Panc1 (cell line): ENCODE results near the gene ZSWIM7. TPM values are rescaled to one million over a fixed set of nuclear protein-coding genes. Genes with fewer than 3 reads are reported as not detected.

Experiments
- ATAC-seq: fragments of 200-7000 bp; cut with Tn5 transposase; 2 replicates; pipeline ENCODE4 v1.9.1; 2020; ENCODE audit warnings: mild to moderate bottlenecking, moderate library complexity
- BruUV-seq: library from RNA; stranded (reverse); fragments of 400-500 nt; replicated peaks from 2 replicates; lab custom pipeline; 2021; lab: Mats Ljungman, UMichigan
- CTCF ChIA-PET: fragments of 300-600 bp; sonication (Branson Sonifier 250); formaldehyde crosslinking; loops from one replicate; lab custom pipeline; 2022; ENCODE audit warnings: antibody characterized with exemption; lab: Charles Lee
- POLR2A ChIA-PET: fragments of 300-600 bp; sonication (Branson Sonifier 250); formaldehyde crosslinking; loops from one replicate; lab custom pipeline; 2022; ENCODE audit warnings: antibody characterized with exemption; lab: Charles Lee
- DNase-seq: peaks from one replicate; pipeline ENCODE4 v3.0.0-alpha.2; 2010; ENCODE audit warnings: low read depth, low spot score
- H3K27ac ChIP-seq: 2 replicates; pipeline ENCODE4 v1.5.1; 2011; ENCODE audit warnings: mild to moderate bottlenecking, low read length, inconsistent platforms
- H3K27me3 ChIP-seq: fragments of 200-500 bp; sonication (Bioruptor generic); 2 replicates; pipeline ENCODE4 v1.6.0; 2014; ENCODE audit warnings: low read length, inconsistent platforms; ENCODE audit not compliant: control insufficient read depth, insufficient read depth
- H3K36me3 ChIP-seq: fragments of 200-500 bp; sonication (Bioruptor generic); 2 replicates; pipeline ENCODE4 v1.5.1; 2014; ENCODE audit warnings: inconsistent platforms, mild to moderate bottlenecking, low read length, moderate library complexity; ENCODE audit not compliant: control insufficient read depth, insufficient read depth
- H3K4me1 ChIP-seq: 2 replicates; pipeline ENCODE4 v1.5.1; 2011; ENCODE audit warnings: inconsistent platforms, mild to moderate bottlenecking, low read length, moderate library complexity; ENCODE audit not compliant: control insufficient read depth, insufficient read depth
- H3K4me3 ChIP-seq, 2 experiments: 2 replicates each; pipeline ENCODE4 v1.5.1; 2011 to 2012; ENCODE audit warnings: low read depth in 2 of 2, low read length in 2 of 2, mild to moderate bottlenecking in 2 of 2, inconsistent platforms in 1 of 2, moderate library complexity in 1 of 2
- H3K9me3 ChIP-seq: fragments of 200-500 bp; sonication (Bioruptor generic); 2 replicates; pipeline ENCODE4 v1.5.1; 2014; ENCODE audit warnings: low read depth, mild to moderate bottlenecking, inconsistent platforms, low read length, moderate library complexity; ENCODE audit not compliant: control insufficient read depth, insufficient read depth
- POLR2AphosphoS5 ChIP-seq: IDR thresholded peaks from 2 replicates; pipeline ENCODE4 v1.6.1; 2012; ENCODE audit warnings: mild to moderate bottlenecking, low read depth, low read length, moderate library complexity
- SIN3A ChIP-seq: IDR thresholded peaks from 2 replicates; pipeline ENCODE4 v1.6.1; 2012; ENCODE audit warnings: low read depth, mild to moderate bottlenecking, low read length, moderate library complexity, borderline replicate concordance; ENCODE audit not compliant: insufficient read depth
- TCF7L2 ChIP-seq: IDR thresholded peaks from 2 replicates; pipeline ENCODE4 v1.6.1; 2011; ENCODE audit warnings: mild to moderate bottlenecking, low read depth, low read length, inconsistent platforms
- in situ Hi-C: cut with HindIII; loops from 2 replicates; pipeline ENCODE4 v1.10.0; 2016; ENCODE audit warnings: low sequenced_read_pairs, low pct_unique_long_range_greater_than_20kb
- intact Hi-C: fragments of 100-400 bp; cut with micrococcal nuclease; formaldehyde crosslinking; loops from one replicate; pipeline ENCODE4 v1.10.0; 2022; ENCODE audit not compliant: unreplicated experiment
- total RNA-seq: library from RNA; stranded (reverse); gene quantifications from one replicate; pipeline ENCODE4 v1.2.1, GENCODE V29; 2021; ENCODE audit not compliant: unreplicated experiment
- TF ChIP-seq, protein P1 (sequence below): fragments of 450-650 bp; IDR thresholded peaks from 2 replicates; pipeline ENCODE4 v1.5.1; 2017; ENCODE audit warnings: mild to moderate bottlenecking
- TF ChIP-seq, protein P2 (sequence below), 2 experiments: IDR thresholded peaks; 2 replicates each; pipeline ENCODE4 v1.6.1; 2011 to 2012; ENCODE audit warnings: low read depth in 2 of 2, control low read depth in 1 of 2, low read length in 1 of 2, mild to moderate bottlenecking in 1 of 2, moderate library complexity in 1 of 2; ENCODE audit not compliant: insufficient read depth in 1 of 2

Gene ZSWIM7
- total RNA-seq, 1 experiment from 2014 or later = 17.5 TPM

DNA sequence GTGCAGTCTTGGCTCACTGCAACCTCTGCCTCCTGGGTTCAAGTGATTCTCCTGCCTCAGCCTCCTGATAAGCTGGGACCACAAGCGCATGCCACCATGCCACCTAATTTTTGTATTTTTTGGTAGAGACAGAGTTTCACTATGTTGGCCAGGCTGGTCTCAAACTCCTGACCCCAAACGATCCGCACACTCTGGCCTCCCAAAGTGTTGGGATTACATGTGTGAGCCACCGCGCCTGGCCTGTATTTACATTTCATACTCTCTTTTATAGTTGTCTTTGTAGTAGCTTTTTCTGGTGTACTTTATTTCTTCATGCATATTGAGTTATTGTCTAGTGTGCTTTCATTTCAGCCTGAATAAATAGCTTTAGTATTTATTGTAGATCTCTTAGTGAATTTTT is 64.6 kb downstream of the ZSWIM7 start:
- no peaks in the 10 kb centered on the region for H3K9me3 ChIP-seq
- H3K27ac ChIP-seq = no peak overlapping the region
- no peak overlapping the region for H3K4me3 ChIP-seq
- no peaks in the 10 kb centered on the region for H3K4me1 ChIP-seq
- TF ChIP-seq, protein P1, sequence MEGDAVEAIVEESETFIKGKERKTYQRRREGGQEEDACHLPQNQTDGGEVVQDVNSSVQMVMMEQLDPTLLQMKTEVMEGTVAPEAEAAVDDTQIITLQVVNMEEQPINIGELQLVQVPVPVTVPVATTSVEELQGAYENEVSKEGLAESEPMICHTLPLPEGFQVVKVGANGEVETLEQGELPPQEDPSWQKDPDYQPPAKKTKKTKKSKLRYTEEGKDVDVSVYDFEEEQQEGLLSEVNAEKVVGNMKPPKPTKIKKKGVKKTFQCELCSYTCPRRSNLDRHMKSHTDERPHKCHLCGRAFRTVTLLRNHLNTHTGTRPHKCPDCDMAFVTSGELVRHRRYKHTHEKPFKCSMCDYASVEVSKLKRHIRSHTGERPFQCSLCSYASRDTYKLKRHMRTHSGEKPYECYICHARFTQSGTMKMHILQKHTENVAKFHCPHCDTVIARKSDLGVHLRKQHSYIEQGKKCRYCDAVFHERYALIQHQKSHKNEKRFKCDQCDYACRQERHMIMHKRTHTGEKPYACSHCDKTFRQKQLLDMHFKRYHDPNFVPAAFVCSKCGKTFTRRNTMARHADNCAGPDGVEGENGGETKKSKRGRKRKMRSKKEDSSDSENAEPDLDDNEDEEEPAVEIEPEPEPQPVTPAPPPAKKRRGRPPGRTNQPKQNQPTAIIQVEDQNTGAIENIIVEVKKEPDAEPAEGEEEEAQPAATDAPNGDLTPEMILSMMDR = no peak
- TF ChIP-seq POLR2AphosphoS5 (no peak), SIN3A (no peak)
- ChIA-PET CTCF (no interaction called here), POLR2A (no interaction called here)
- intact Hi-C loops = no loop called here
- no peak for ATAC-seq
- in situ Hi-C loops = no loop called here
- no peaks in the 10 kb centered on the region for H3K36me3 ChIP-seq
- DNase-seq = no peak
- H3K27me3 ChIP-seq = no peaks in the 10 kb centered on the region
- no TSS peak for BruUV-seq

DNA sequence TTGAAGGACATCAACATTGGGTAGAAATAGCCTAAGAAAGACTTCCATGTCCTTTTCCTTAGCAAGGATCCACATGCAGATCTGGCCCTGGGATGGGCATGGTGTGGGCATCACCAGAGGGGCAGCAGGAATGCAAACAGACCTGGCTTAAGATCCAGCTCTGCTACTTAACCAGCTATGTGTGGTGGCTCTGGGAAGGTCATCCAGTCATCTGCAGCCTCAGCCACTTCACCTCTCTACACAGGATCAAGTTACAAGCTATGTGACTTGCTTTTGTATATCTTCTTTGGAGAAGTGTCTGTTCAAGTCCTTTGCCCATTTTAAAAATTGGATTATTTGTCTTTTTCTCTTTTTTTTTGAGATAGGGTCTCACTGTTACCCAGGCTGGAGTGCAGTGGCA is 68.1 kb downstream of the ZSWIM7 start:
- 0 out of 2 replicates have a peak, but pooled peaks cover 2% of the 10 kb centered on the region for H3K4me1 ChIP-seq
- H3K27me3 ChIP-seq = no peaks in the 10 kb centered on the region
- intact Hi-C loops = no loop called here
- H3K36me3 ChIP-seq = no peaks in the 10 kb centered on the region
- CTCF ChIA-PET = no interaction called here
- DNase-seq (no peak), ATAC-seq (no peak)
- TF ChIP-seq, protein P1 = no peak
- TF ChIP-seq POLR2AphosphoS5 (no peak), TCF7L2 (no peak), SIN3A (no peak)
- TF ChIP-seq, protein P2, sequence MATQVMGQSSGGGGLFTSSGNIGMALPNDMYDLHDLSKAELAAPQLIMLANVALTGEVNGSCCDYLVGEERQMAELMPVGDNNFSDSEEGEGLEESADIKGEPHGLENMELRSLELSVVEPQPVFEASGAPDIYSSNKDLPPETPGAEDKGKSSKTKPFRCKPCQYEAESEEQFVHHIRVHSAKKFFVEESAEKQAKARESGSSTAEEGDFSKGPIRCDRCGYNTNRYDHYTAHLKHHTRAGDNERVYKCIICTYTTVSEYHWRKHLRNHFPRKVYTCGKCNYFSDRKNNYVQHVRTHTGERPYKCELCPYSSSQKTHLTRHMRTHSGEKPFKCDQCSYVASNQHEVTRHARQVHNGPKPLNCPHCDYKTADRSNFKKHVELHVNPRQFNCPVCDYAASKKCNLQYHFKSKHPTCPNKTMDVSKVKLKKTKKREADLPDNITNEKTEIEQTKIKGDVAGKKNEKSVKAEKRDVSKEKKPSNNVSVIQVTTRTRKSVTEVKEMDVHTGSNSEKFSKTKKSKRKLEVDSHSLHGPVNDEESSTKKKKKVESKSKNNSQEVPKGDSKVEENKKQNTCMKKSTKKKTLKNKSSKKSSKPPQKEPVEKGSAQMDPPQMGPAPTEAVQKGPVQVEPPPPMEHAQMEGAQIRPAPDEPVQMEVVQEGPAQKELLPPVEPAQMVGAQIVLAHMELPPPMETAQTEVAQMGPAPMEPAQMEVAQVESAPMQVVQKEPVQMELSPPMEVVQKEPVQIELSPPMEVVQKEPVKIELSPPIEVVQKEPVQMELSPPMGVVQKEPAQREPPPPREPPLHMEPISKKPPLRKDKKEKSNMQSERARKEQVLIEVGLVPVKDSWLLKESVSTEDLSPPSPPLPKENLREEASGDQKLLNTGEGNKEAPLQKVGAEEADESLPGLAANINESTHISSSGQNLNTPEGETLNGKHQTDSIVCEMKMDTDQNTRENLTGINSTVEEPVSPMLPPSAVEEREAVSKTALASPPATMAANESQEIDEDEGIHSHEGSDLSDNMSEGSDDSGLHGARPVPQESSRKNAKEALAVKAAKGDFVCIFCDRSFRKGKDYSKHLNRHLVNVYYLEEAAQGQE (IDR thresholded peaks at IDR 0.05; ENCODE audit: insufficient read depth in 1 of 2, low read depth in 2 of 2, low read length in 1 of 2) = no peak
- BruUV-seq = no TSS peak
- no peaks in the 10 kb centered on the region for H3K9me3 ChIP-seq
- no peak overlapping the region for H3K27ac ChIP-seq
- in situ Hi-C loops = no loop called here
- POLR2A ChIA-PET = no interaction called here
- no peak overlapping the region for H3K4me3 ChIP-seq
